HG02973 (cell line): Measurements from ENCODE around the gene ZNF652.
"Not testable (repeated sequence)": the region's sequence is repeated elsewhere in the genome, so short reads cannot be mapped to it uniquely, and the experiment has no call there.

Experiments
- ATAC-seq: cut with Tn5 transposase; IDR thresholded peaks from one replicate; pipeline ENCODE4 v1.9.1; 2021; ENCODE audit warnings: moderate library complexity; ENCODE audit not compliant: unreplicated experiment

The ZNF652 gene

DNA sequence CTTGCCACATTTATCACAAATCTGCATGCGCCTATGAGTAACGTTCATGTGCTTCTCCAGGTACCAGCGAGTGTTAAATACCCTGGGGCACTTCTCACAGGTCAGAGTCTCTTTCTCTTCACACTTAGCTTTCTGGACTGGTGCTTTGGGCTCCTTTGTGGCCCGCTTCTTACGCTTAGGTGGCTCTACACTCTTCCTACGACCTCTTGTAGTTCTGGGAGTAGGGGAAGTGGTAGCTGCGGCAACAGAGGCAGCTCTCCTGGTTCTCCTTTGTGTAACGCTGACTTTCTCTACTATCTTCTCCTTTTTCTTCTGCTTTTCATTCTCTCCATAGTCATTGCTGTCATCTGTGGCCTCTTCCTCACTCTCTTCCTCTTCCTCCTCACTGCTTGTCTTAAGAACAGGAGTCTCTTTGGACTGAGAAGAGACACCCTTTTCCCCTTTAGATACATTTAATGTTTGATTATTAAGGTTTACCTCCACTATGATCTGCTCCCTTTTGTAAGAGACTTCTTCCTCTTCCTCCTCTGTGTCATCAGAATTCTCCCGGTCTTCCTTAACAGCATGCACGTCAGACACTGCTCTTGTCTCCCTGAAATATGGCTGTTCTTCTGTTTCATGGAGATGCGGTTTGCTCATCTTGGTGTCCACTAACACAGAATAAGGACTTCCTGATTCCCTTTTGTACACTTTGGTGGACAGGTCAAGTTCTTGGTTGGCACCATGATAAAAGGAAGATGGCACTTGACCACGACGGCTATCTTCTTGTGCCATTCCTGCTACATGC lies 45.0 kb downstream of the ZNF652 start:
- no peak for ATAC-seq

DNA sequence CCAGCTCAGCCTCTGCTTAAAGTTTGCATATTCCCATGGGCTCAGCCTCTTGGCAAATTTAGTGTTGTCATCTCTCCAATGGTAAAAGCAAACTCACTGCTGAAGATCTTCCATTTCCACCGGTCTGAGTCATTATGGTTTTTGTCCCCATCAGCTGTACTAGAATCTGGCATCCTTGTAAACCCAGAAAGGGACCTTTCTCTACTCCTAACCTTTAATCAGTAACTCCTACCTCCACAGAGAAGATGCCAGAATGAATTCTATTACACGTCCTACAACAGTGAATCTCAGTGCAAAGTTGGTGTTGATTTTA lies 45.8 kb downstream of the ZNF652 start:
- ATAC-seq, result no peak

DNA sequence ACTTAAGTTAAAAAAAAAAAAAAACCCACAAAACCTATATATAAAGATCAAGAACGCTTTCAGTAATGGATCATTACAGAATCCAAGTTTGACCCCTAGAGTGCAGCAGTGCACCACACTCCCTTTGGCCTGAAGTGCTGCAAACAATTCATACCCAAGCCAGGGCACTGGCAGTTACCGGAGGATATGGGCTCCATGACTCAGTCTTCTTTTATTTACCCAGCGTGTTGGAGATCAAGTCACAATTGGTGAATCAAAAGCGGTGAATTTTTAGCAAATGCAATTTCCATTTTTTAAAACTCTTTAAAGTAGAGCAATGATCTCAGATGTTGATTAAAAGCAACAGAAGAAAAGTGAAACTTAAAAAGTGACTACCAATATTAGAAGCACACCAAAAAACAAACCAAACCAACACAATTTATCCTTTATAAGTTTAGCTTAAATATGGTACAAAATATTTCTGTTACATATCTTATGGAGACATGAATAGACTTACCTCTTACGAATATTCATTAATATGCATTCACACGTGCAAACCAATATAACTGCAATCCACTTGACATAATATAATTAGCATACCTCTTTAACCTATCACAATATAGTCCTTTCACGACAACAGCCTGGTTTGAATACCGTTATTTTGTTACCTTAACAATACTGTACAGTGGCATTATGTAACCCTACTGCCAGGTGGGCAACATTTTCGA lies 46.3 kb downstream of the ZNF652 start:
- no peak for ATAC-seq

DNA sequence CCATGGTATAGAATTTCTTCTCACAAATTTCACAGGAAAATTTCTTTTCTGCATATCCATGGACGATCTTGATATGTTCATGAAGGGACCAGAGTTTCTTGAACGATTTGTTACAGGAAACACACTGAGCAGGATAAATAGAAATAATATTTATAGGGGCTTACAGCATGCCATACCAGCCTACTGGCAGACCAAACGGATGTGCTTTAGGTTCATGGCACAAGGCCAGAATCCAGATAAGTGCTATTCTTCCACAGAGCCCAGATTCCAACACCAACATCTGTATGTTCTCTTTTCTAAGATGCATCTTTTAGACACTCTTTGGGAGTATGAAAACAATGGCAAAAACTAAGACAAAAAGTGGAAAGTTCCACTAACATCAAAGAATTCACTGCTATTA lies 49.3 kb downstream of the ZNF652 start:
- ATAC-seq, result no peak

DNA sequence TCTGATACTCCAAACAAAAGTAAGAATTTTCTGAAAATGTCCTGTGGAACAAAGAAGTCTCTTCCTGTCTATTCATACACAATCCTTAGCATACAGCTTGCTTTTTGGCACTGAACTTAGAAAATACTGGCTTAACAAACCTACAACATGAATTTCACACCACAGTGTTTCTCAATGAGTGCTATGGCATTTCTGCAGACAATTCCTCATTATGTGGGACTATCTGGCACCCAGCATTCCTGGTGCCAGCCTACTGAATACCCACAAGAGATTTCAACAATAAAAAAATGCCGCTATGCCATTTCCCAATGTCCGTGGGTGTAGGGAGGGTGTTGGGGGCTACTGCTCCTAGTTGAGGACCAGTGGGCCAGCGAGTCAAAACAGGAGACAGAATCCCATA lies 62.1 kb downstream of the ZNF652 start:
- ATAC-seq, result no peak

DNA sequence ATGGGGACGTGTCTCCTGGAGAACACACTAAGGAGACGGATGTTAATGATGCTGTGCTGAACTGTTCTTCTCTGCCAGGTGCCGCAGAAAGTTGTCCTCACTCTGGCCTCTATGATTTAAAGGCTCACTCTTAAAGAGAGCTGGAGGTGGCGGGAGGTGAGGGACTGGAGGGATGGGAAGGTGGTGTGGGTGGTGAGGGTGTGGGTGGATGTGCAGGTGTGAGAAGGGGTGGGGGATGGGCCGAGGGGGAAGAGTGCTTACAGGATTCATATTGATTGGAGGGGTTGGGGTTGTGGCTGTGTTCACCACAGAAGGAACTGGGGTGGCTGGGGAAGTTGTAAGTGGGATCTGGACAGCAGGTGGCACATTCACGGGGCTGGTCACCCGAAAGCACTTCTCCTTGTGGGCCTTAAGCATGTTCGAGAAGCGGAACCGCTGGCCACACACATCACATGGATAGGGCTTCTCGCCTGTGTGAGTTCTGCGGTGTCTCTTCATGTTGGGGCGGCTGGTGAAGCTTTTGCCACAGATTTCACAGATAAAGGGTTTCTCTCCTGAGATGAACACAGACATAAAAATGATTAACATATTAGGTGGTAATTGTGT lies 63.6 kb downstream of the ZNF652 start:
- ATAC-seq, result no peak

DNA sequence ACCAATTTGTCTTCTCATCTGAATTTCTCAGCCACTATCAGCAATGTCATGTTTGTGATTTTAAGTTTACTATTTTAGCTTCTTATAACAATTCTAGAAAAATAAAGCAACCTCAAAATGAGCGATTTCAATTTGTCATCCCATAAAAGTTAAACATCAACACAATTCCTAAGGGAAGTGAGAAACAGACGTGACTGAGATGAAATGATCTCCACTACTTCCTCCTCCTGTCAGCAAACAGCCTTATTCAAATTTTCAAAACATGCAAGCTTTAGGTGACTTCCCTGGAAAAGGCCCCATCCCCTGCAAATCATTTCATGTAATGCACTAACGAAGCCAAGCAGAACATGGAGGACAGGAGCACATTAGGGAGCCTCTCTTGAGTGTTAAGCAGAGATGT lies 64.9 kb downstream of the ZNF652 start:
- no peak for ATAC-seq

DNA sequence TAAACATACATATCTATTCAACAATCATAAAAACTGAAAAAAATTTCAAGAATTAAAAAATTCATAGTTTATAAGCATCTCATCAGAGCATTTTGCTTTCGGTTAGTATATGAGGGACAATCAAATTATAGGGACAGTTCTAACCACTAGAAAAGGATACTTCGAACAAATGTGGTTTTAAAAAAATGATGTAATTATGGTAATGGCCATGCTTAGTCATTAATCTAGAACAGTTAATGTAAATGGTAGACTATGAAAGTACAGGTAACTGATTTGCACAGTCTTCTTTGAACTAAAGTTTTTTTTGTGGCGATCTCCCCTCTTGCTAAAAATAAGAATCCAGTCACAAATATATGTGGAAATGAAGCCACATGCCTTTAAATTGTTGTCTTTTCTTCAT lies 67.9 kb downstream of the ZNF652 start:
- ATAC-seq, result no peak

DNA sequence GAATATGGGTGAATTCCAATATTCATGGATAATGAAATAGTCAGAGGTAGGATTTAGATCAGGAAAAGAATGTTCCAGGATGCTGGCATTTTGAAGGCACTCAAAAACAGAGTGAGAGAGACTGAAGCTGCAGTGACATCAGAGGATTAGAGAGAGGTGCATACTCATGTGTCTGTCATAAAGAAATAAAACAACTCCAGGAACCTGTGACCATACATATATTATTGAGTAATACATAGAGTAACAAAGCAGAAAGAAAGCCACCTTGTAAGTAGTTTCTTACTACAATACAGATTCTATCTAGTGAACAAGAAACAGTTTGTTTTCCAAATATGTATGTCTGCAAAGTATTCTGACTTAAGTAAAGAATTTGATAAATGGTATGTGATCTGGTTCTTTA lies 69.1 kb downstream of the ZNF652 start:
- no peak for ATAC-seq

- no peak for ATAC-seq
These were observed 70.1 kb downstream of the ZNF652 start for GRCh38 chr17:49291929-49292328.

DNA sequence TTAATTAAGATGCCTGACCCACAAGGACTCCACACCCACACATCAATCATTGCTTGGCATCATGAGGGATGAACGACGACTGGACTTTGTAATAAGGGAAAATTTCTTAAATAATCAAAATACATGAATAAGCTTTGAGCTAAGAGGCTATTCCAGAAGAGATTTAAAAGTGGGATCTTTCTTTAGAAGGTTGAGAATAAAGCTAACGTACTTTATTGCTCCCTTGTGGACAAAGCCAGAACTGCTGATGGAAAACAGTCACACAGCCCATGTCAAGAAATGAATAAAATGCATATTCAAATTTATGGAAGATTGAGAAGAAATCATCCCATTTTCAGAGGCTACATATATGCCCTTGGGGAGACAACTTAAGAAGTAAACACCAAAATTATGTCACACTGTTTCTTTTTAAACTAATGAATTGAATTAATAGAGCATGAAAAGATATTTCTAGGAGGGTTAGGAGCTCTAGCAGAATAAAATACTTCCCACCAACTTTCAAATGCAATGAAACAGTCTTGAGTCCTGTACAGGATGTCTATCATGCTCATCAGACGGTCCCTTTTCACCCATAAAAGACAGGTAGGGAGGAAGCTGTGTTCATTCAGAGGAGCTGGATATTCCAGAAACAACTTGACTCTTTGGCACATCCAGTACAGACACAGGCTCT lies 71.2 kb downstream of the ZNF652 start:
- ATAC-seq, result no peak

DNA sequence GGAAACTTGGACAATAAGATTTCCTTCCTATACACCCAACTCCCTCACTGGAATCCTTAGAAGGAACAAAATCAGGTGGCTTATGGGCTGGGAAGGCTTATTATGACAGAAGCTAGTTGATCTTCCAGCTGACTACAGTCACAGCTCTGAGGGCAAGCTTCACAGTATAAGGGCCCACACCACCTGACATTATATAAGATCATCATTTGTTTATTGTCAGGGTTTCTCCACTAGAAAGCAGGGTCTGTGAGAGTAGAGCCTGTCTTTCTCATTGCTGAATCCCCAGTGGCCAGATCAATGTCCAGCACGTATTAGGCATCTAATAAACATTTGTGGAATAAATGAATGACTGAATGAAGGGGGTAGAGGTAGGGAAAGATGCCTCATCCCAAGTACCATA lies 73.7 kb downstream of the ZNF652 start:
- no peak for ATAC-seq

- no peak for ATAC-seq
These were observed 74.6 kb downstream of the ZNF652 start for GRCh38 chr17:49287481-49287880.

- not testable (repeated sequence) for ATAC-seq
These were observed 75.6 kb downstream of the ZNF652 start for GRCh38 chr17:49286261-49286973.

GRCh38 chr17:49285716-49286115 lies 76.3 kb downstream of the ZNF652 start:
- no peak for ATAC-seq

GRCh38 chr17:49280918-49281317 lies 81.1 kb downstream of the ZNF652 start:
- ATAC-seq, result no peak

- no peak for ATAC-seq
These were observed 82.0 kb downstream of the ZNF652 start for GRCh38 chr17:49280061-49280460.

DNA sequence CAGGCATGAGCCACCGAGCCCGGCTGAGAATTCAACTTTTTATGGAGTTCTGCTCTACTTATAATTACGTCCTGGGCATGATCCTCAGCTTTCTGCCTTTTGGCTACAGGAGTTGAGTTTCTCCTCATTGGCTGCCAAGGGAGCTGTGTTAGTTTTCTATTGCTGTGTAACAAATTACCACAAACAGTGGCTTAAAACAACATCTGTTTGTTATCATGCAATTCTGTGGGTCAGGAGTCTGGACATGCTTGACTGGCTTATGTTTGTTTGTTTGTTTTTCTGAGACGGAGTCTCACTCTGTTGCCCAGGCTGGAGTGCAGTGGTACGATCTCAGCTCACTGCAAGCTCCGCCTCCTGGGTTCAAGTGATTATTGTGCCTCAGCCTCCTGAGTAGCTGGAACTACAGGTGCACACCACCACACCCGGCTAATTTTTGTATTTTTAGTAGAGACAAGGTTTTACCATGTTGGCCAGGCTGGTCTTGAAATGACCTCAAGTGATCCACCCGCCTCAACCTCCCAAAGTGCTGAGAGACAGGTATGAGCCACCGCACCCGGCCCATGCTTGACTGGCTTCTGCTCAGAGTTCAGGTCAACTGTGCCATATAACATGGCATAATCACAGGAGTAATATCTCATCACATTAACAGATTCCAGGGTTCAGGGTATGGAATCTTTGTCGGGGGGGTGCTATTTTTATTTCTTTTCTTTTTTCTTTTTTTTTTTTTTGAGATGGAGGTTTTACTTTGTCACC lies 82.6 kb downstream of the ZNF652 start:
- ATAC-seq, result not testable (repeated sequence)

DNA sequence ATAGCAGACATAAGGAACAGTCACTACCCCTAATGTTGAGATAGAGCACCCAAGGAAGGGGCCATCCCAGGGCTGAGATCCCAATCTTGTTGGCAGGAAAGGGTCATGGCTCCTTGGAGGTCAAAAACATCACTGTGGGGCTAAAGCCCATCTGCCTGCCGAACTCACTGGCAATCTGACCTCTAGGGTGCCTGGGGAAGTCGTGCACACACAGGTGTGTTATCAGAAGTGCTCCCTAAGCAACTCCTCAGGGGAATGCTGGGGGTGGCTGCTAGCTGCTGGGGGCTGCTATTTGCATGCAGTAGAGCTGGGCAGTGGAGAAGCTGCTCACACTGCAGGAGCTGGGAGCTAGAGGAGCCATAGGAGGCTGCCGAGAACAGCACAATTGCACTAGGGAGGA lies 84.0 kb downstream of the ZNF652 start:
- no peak for ATAC-seq

DNA sequence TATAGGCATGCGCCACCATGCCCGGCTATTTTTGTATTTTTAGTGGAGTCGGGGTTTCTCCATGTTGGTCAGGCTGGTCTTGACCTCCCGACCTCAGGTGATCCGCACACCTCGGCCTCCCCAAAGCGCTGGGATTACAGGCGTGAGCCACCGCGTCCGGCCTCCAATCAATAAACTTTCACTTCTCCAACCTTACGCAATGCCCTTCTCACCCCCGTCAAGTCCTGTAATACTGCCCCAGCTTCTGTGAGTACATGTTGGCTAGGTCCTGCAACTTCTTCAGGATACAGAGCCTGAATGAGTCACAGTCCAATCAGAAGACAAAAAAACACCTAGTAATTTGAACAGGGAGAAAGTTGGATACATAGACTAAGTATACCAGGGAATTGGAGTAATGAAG lies 84.4 kb downstream of the ZNF652 start:
- ATAC-seq, result no peak
